K562 (cell line): ENCODE data around the gene ARHGEF38. TPM values are rescaled to one million over a fixed set of nuclear protein-coding genes. Genes with fewer than 3 reads are reported as not detected.

ENCODE experiments used
- GTF2F1 ChIP-seq: IDR thresholded peaks from 2 replicates; pipeline ENCODE4 v1.6.1; 2011; ENCODE audit warnings: low read depth, low read length, improper control_type of control experiment
- IRF2 ChIP-seq: sonication (generic); formaldehyde crosslinking; IDR thresholded peaks from 2 replicates; pipeline ENCODE4 v1.8.1; 2022; ENCODE audit warnings: mild to moderate bottlenecking, missing genetic modification reagents
- KAT7 ChIP-seq: sonication (generic); formaldehyde crosslinking; IDR thresholded peaks from 2 replicates; pipeline ENCODE4 v1.8.0; 2022; ENCODE audit warnings: missing genetic modification reagents, mild to moderate bottlenecking, borderline replicate concordance
- NELFE ChIP-seq: IDR thresholded peaks from 2 replicates; pipeline ENCODE4 v1.6.1; 2011; ENCODE audit warnings: mild to moderate bottlenecking; ENCODE audit not compliant: insufficient read depth, insufficient read length
- NR1H2 ChIP-seq: sonication (generic); formaldehyde crosslinking; IDR thresholded peaks from 2 replicates; pipeline ENCODE4 v1.4.0; 2020; ENCODE audit warnings: mild to moderate bottlenecking, missing genetic modification reagents
- NRF1 ChIP-seq, 2 experiments: fragments of 450-650 bp; IDR thresholded peaks in 1 of 2; conservative IDR thresholded peaks in 1 of 2; 2 replicates each; pipeline ENCODE4 v1.6.1; 2014; ENCODE audit warnings: mild to moderate bottlenecking in 2 of 2
- RHOXF2B ChIP-seq: fragments of 250-450 bp; sonication (Bioruptor Pico); conservative IDR thresholded peaks from 2 replicates; pipeline ENCODE4 v1.5.1; 2021
- TRIM28 ChIP-seq: fragments of 450-650 bp; IDR thresholded peaks from 2 replicates; pipeline ENCODE4 v1.6.1; 2017
- ZBTB8A ChIP-seq: fragments of 450-650 bp; IDR thresholded peaks from 2 replicates; pipeline ENCODE4 v1.6.1; 2018; ENCODE audit warnings: mild to moderate bottlenecking, moderate library complexity; ENCODE audit not compliant: partially characterized antibody
- ZNF23 ChIP-seq: fragments of 250-450 bp; sonication (Bioruptor Pico); IDR thresholded peaks from 2 replicates; pipeline ENCODE4 v1.4.0; 2020; ENCODE audit warnings: mild to moderate bottlenecking
- polyA plus RNA-seq, 8 experiments: library from polyadenylated mRNA; depleted of rRNA in 4 of 8; stranded (reverse) in 5 of 8; unstranded in 3 of 8; fragments of >200 nt; fragmentation: Nextera tagmentation in 2 of 8; fragmentation: Illumina TruSeq in 1 of 8; extraction: Ambion mirVana in 2 of 8; extraction: Trizol in 1 of 8; gene quantifications; 2 replicates each; pipeline versions ENCODE4 v1.2.1 to v1.2.3, GENCODE V29; 2011 to 2014; ENCODE audit warnings: inconsistent platforms in 1 of 8, missing spikeins in 1 of 8
- total RNA-seq, 7 experiments: library from RNA; depleted of rRNA in 6 of 7; stranded (reverse); fragments of >200 nt in 6 of 7; fragmentation: Illumina TruSeq in 2 of 7; extraction: Trizol in 2 of 7; gene quantifications; 2 replicates each; pipeline versions ENCODE4 v1.2.1 to v1.2.3, GENCODE V29; 2011 to 2021; ENCODE audit warnings: low replicate concordance in 1 of 7
- TF ChIP-seq, protein P1 (sequence below): fragments of 250-450 bp; sonication (Bioruptor Pico); IDR thresholded peaks from 2 replicates; pipeline ENCODE4 v1.4.0; 2020; ENCODE audit warnings: mild to moderate bottlenecking, moderate library complexity
- TF ChIP-seq, protein P2 (sequence below): fragments of 450-650 bp; IDR thresholded peaks from 2 replicates; pipeline ENCODE4 v1.6.1; 2016; ENCODE audit warnings: antibody characterized with exemption
- TF ChIP-seq, protein P3 (sequence below): fragments of 200-800 bp; sonication (Bioruptor generic); IDR thresholded peaks from 2 replicates; pipeline ENCODE4 v1.6.1; 2017; ENCODE audit warnings: missing genetic modification characterization, missing compliant biosample characterization
- TF ChIP-seq, protein P4 (sequence below): fragments of 450-650 bp; IDR thresholded peaks from 2 replicates; pipeline ENCODE4 v1.6.1; 2016; ENCODE audit warnings: borderline replicate concordance
- TF ChIP-seq, protein P5 (sequence below): sonication (generic); formaldehyde crosslinking; IDR thresholded peaks from 2 replicates; pipeline ENCODE4 v1.8.1; 2023; ENCODE audit warnings: missing genetic modification reagents, mild to moderate bottlenecking, borderline replicate concordance

ARHGEF38 gene
- total and polyA plus RNA-seq, 9 of the 15 experiments (the other 6 are each of a cell fraction or from before 2014, with no cell fraction given), result 0.17 TPM; not detected in 8

DNA sequence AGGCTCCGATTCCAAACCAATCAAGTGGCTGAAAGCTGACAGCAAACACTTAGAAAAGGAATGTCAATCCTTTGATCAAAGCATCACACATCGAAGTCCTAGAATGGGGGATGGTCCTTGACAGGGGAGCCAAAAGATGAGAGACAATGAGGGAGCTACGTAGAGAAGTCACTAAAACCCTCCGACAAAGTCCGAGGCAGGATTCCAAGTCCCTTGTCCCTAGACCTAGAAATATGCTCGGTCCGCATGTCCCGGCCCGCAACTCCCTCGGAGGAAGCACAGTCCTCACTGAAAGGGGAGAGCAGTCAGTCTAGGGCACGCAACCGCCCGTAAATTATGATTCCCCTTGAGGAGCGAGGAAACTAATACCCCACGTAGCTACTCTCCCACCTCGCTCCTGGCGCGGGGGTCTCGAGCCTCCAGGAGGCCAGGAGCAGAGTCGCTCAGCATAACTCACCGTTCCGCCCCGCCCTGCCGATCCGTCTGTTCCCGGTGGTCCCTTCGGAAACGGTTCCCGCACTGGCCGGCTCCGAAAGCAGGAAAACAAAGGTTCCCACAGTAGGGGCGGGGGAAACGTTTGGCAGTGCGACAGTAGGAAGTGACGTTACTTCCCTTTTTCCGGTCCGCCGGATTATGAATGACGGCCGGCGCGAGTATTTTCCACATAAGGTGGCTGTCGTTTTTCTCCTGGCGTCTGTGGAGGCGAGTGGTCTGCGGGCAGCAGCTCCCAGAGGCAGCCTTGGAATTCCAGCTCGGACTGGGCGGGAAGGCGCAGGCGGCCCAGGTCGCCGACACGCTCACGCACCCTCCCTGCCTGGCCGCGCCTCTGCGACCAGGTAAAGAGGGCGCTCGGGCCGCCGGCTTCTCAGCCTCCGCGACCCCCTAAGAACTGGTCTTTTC lies 156.0 kb downstream of the ARHGEF38 start, which contains the start of the genes GSTCD and INTS12 (continued):
- TF ChIP-seq NRF1 (conservative IDR thresholded peaks at IDR 0.05 in 1 of 2, IDR thresholded peaks at IDR 0.05 in 1 of 2) (peak; percentile 60; a peak in 3 of 4 replicates), NR1H2 (CRISPR knock-in tag) (peak; percentile 8; the same call in 1 of the 2 replicates), KAT7 (CRISPR knock-in tag) (peak; percentile 93), ZNF23 (CRISPR knock-in tag) (no peak), IRF2 (CRISPR knock-in tag) (no peak; the same call in 1 of the 2 replicates), GTF2F1 (peak; percentile 92), NELFE (no peak), RHOXF2B (CRISPR knock-in tag) (no peak), TRIM28 (no peak), ZBTB8A (no peak)
- TF ChIP-seq, protein P1, sequence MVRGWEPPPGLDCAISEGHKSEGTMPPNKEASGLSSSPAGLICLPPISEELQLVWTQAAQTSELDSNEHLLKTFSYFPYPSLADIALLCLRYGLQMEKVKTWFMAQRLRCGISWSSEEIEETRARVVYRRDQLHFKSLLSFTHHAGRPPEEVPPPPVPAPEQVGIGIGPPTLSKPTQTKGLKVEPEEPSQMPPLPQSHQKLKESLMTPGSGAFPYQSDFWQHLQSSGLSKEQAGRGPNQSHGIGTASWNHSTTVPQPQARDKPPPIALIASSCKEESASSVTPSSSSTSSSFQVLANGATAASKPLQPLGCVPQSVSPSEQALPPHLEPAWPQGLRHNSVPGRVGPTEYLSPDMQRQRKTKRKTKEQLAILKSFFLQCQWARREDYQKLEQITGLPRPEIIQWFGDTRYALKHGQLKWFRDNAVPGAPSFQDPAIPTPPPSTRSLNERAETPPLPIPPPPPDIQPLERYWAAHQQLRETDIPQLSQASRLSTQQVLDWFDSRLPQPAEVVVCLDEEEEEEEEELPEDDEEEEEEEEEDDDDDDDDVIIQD (CRISPR knock-in tag), result no peak
- TF ChIP-seq, protein P2, sequence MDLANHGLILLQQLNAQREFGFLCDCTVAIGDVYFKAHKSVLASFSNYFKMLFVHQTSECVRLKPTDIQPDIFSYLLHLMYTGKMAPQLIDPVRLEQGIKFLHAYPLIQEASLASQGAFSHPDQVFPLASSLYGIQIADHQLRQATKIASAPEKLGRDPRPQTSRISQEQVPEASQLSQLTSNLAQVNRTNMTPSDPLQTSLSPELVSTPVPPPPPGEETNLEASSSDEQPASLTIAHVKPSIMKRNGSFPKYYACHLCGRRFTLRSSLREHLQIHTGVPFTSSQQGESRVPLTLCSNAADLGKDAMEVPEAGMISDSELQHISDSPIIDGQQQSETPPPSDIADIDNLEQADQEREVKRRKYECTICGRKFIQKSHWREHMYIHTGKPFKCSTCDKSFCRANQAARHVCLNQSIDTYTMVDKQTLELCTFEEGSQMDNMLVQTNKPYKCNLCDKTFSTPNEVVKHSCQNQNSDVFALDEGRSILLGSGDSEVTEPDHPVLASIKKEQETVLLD, result peak; percentile 97
- TF ChIP-seq, protein P3, sequence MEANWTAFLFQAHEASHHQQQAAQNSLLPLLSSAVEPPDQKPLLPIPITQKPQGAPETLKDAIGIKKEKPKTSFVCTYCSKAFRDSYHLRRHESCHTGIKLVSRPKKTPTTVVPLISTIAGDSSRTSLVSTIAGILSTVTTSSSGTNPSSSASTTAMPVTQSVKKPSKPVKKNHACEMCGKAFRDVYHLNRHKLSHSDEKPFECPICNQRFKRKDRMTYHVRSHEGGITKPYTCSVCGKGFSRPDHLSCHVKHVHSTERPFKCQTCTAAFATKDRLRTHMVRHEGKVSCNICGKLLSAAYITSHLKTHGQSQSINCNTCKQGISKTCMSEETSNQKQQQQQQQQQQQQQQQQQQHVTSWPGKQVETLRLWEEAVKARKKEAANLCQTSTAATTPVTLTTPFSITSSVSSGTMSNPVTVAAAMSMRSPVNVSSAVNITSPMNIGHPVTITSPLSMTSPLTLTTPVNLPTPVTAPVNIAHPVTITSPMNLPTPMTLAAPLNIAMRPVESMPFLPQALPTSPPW (CRISPR knock-in tag), result peak; percentile 69; the same call in 1 of the 2 replicates
- TF ChIP-seq, protein P4, sequence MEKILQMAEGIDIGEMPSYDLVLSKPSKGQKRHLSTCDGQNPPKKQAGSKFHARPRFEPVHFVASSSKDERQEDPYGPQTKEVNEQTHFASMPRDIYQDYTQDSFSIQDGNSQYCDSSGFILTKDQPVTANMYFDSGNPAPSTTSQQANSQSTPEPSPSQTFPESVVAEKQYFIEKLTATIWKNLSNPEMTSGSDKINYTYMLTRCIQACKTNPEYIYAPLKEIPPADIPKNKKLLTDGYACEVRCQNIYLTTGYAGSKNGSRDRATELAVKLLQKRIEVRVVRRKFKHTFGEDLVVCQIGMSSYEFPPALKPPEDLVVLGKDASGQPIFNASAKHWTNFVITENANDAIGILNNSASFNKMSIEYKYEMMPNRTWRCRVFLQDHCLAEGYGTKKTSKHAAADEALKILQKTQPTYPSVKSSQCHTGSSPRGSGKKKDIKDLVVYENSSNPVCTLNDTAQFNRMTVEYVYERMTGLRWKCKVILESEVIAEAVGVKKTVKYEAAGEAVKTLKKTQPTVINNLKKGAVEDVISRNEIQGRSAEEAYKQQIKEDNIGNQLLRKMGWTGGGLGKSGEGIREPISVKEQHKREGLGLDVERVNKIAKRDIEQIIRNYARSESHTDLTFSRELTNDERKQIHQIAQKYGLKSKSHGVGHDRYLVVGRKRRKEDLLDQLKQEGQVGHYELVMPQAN, result peak; percentile 75; the same call in 1 of the 2 replicates
- TF ChIP-seq, protein P5, sequence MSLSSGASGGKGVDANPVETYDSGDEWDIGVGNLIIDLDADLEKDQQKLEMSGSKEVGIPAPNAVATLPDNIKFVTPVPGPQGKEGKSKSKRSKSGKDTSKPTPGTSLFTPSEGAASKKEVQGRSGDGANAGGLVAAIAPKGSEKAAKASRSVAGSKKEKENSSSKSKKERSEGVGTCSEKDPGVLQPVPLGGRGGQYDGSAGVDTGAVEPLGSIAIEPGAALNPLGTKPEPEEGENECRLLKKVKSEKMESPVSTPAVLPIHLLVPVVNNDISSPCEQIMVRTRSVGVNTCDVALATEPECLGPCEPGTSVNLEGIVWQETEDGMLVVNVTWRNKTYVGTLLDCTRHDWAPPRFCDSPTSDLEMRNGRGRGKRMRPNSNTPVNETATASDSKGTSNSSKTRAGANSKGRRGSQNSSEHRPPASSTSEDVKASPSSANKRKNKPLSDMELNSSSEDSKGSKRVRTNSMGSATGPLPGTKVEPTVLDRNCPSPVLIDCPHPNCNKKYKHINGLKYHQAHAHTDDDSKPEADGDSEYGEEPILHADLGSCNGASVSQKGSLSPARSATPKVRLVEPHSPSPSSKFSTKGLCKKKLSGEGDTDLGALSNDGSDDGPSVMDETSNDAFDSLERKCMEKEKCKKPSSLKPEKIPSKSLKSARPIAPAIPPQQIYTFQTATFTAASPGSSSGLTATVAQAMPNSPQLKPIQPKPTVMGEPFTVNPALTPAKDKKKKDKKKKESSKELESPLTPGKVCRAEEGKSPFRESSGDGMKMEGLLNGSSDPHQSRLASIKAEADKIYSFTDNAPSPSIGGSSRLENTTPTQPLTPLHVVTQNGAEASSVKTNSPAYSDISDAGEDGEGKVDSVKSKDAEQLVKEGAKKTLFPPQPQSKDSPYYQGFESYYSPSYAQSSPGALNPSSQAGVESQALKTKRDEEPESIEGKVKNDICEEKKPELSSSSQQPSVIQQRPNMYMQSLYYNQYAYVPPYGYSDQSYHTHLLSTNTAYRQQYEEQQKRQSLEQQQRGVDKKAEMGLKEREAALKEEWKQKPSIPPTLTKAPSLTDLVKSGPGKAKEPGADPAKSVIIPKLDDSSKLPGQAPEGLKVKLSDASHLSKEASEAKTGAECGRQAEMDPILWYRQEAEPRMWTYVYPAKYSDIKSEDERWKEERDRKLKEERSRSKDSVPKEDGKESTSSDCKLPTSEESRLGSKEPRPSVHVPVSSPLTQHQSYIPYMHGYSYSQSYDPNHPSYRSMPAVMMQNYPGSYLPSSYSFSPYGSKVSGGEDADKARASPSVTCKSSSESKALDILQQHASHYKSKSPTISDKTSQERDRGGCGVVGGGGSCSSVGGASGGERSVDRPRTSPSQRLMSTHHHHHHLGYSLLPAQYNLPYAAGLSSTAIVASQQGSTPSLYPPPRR, result no peak; the same call in 1 of the 2 replicates
